Activated CD4-positive, alpha-beta T cell treated with anti-CD3 and anti-CD28 coated beads, Interleukin-2, amount 10 ng/mL, durations not matched to agents 24 days and 14 days (primary cell): ENCODE data around the gene ALDH4A1. TPM values are rescaled to one million over a fixed set of nuclear protein-coding genes. Genes with fewer than 3 reads are reported as not detected.
"Not testable (repeated sequence)": the region's sequence is repeated elsewhere in the genome, so short reads cannot be mapped to it uniquely, and the experiment has no call there.

Experiments
- DNase-seq: peaks from one replicate; pipeline ENCODE4 v3.0.0; 2022
- H3K27ac Mint-ChIP-seq: one replicate; pipeline ENCODE4 v1.8.0; 2022; ENCODE audit warnings: mild to moderate bottlenecking, mixed read lengths
- H3K27me3 Mint-ChIP-seq: one replicate; pipeline ENCODE4 v1.8.0; 2022; ENCODE audit warnings: mixed read lengths
- H3K36me3 Mint-ChIP-seq: one replicate; pipeline ENCODE4 v1.8.0; 2022; ENCODE audit warnings: low read depth, mild to moderate bottlenecking, mixed read lengths
- H3K4me1 Mint-ChIP-seq: one replicate; pipeline ENCODE4 v1.8.0; 2021; ENCODE audit warnings: mixed read lengths
- H3K4me3 Mint-ChIP-seq: one replicate; pipeline ENCODE4 v1.8.0; 2022; ENCODE audit warnings: mild to moderate bottlenecking, moderate library complexity, mixed read lengths
- H3K9me3 Mint-ChIP-seq: one replicate; pipeline ENCODE4 v1.8.0; 2021; ENCODE audit warnings: mixed read lengths
- intact Hi-C: fragments of 100-400 bp; cut with micrococcal nuclease; formaldehyde crosslinking; loops from one replicate; pipeline ENCODE4 v1.15.1; 2023
- total RNA-seq: library from RNA; stranded (reverse); gene quantifications from 2 replicates; pipeline ENCODE4 v1.2.3, GENCODE V29; 2022

The ALDH4A1 gene
- total RNA-seq, 1 donor from 2014 or later = 2.8 TPM

GRCh38 chr1:18836654-18837053, 65.7 kb downstream of the ALDH4A1 start:
- no peaks in the 10 kb centered on the region for H3K36me3 Mint-ChIP-seq
- intact Hi-C loops = no loop called here
- no peak overlapping the region for H3K4me3 Mint-ChIP-seq
- no peaks in the 10 kb centered on the region for H3K27me3 Mint-ChIP-seq
- H3K9me3 Mint-ChIP-seq = no peaks in the 10 kb centered on the region
- no peak overlapping the region for H3K27ac Mint-ChIP-seq
- no peaks in the 10 kb centered on the region for H3K4me1 Mint-ChIP-seq
- DNase-seq = no peak

- H3K36me3 Mint-ChIP-seq, H3K4me3 Mint-ChIP-seq, H3K27me3 Mint-ChIP-seq, H3K4me1 Mint-ChIP-seq, DNase-seq, H3K9me3 Mint-ChIP-seq, H3K27ac Mint-ChIP-seq, intact Hi-C loops: not testable (repeated sequence)
These were observed 70.0 kb downstream of the ALDH4A1 start for GRCh38 chr1:18832319-18832718.

GRCh38 chr1:18831656-18832055, 70.7 kb downstream of the ALDH4A1 start:
- DNase-seq = no peak
- no peaks in the 10 kb centered on the region for H3K36me3 Mint-ChIP-seq
- peaks cover 2% of the 10 kb centered on the region for H3K27me3 Mint-ChIP-seq
- no peak overlapping the region for H3K4me3 Mint-ChIP-seq
- H3K9me3 Mint-ChIP-seq = no peaks in the 10 kb centered on the region
- no peaks in the 10 kb centered on the region for H3K4me1 Mint-ChIP-seq
- intact Hi-C loops = no loop called here
- H3K27ac Mint-ChIP-seq = no peak overlapping the region

GRCh38 chr1:18830596-18830995, 71.8 kb downstream of the ALDH4A1 start:
- H3K4me3 Mint-ChIP-seq = no peak overlapping the region
- intact Hi-C loops = no loop called here
- no peaks in the 10 kb centered on the region for H3K9me3 Mint-ChIP-seq

GRCh38 chr1:18829671-18830070, 72.7 kb downstream of the ALDH4A1 start:
- DNase-seq = no peak
- no peaks in the 10 kb centered on the region for H3K36me3 Mint-ChIP-seq
- no peak overlapping the region for H3K4me3 Mint-ChIP-seq
- no peak overlapping the region for H3K27ac Mint-ChIP-seq
- no peaks in the 10 kb centered on the region for H3K9me3 Mint-ChIP-seq
- intact Hi-C loops = no loop called here
- H3K4me1 Mint-ChIP-seq = no peaks in the 10 kb centered on the region
- H3K27me3 Mint-ChIP-seq = peaks cover 4% of the 10 kb centered on the region

More at GRCh38 chr1:18830596-18830995, 71.8 kb downstream of the ALDH4A1 start:
- Mint-ChIP-seq H3K27ac (no peak overlapping the region), H3K27me3 (peaks cover 4% of the 10 kb centered on the region), H3K36me3 (no peaks in the 10 kb centered on the region), H3K4me1 (no peaks in the 10 kb centered on the region)
- DNase-seq = no peak

GRCh38 chr1:18828224-18828623, 74.1 kb downstream of the ALDH4A1 start:
- Mint-ChIP-seq H3K36me3 (no peaks in the 10 kb centered on the region), H3K4me3 (no peak overlapping the region), H3K4me1 (no peaks in the 10 kb centered on the region), H3K27ac (no peak overlapping the region), H3K9me3 (no peaks in the 10 kb centered on the region), H3K27me3 (peaks cover 4% of the 10 kb centered on the region)
- DNase-seq = no peak
- intact Hi-C loops = no loop called here

GRCh38 chr1:18823438-18823837, 78.9 kb downstream of the ALDH4A1 start:
- peaks cover 20% of the 10 kb centered on the region for H3K27me3 Mint-ChIP-seq
- DNase-seq = no peak
- intact Hi-C loops = no loop called here
- no peaks in the 10 kb centered on the region for H3K36me3 Mint-ChIP-seq
- no peak overlapping the region for H3K27ac Mint-ChIP-seq
- H3K4me3 Mint-ChIP-seq = no peak overlapping the region
- no peaks in the 10 kb centered on the region for H3K9me3 Mint-ChIP-seq
- H3K4me1 Mint-ChIP-seq = no peaks in the 10 kb centered on the region

Other genes with a start within 250 kb of the ALDH4A1 start
- gene TAS1R2, start 42.9 kb downstream of the ALDH4A1 start, total RNA-seq = not detected in 2 replicates
- gene IFFO2, start 54.1 kb upstream of the ALDH4A1 start, total RNA-seq = 32.3 and 36.8 TPM in 2 replicates